HS-5 (cell line): Measurements from ENCODE around the gene VWA2.

ENCODE experiments used
- DNase-seq: peaks from one replicate; pipeline ENCODE4 v3.0.0-alpha.2; 2012; ENCODE audit warnings: low read depth

Gene VWA2

GRCh38 chr10:114278140-114278883, 39.3 kb downstream of the VWA2 start:
- DNase-seq = no peak

DNA sequence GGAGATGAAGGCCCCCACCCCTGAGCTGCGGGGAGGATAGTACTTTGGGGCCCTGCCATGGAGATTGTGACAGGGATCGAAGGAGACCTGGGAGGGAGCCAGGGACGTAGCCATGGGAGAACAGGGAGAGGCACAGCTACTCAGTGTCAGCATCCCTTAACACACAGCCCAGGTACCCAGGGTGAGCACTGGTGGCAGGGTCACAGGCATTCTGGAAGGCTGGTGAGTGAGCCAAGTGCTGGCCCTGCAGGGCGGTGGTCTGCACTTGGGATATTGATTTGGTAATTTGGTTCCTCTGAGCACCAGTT, 39.8 kb downstream of the VWA2 start:
- DNase-seq = no peak

- no peak for DNase-seq
Observed at GRCh38 chr10:114279289-114279688, 40.2 kb downstream of the VWA2 start.

DNA sequence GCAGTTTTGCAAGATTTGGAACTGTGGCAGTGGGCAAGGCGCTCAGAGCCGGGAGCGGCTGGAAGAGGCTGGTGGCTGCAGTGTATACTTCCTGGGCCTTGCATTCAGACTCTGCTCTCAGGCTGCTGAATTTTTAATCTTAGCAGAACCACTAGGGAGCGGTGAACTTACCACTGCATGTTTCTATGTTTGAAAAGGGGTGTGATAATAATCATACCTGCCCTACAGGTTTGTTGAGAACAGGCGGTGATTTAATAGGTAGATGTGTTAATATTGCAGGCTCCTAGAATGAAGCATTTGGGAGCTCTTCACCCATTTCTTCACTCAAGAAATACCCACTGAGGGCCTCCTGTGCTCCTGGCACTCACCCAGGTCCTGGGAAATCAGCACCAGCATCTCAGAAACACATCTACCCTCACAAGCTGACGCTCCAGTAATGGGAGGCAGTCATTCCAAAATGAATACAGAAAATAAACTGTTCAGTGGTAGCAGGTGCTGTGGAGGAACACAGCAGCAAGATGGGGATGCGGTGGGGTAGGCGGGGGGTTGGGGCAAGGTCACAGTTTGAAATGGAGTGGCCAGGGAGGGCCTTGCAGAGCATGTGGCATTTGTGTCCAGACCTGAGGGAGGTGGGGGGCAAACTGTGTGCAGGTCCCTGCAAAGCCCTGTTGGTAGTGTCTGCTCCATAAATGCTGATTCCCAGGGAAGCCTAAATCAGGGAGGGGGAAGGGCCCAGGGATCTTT, 41.0 kb downstream of the VWA2 start:
- DNase-seq = no peak

- no peak for DNase-seq
Observed at GRCh38 chr10:114281006-114281405, 42.0 kb downstream of the VWA2 start.

- DNase-seq = no peak
Observed at GRCh38 chr10:114281461-114281860, 42.4 kb downstream of the VWA2 start.

DNA sequence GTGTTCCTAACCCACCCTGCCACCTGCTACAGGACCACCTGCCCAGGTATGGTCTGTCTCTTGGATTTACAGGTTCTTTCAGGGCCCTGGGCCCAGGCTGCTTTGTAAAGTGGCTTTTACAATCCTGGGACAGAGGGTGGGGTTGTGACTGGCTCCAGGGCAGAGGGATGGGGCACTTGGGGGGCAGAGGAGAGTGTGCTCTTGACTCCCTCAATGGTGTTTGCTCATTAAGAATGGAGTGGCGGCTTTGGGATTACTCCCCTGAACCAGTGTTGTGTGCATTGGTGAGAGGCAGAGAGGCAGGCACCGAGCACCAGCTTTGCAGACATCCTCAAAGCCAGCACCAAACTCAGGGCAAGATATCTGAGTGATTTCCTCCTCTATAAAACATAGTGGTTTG, 43.5 kb downstream of the VWA2 start:
- no peak for DNase-seq

- no peak for DNase-seq
Observed at GRCh38 chr10:114283091-114283490, 44.0 kb downstream of the VWA2 start.

DNA sequence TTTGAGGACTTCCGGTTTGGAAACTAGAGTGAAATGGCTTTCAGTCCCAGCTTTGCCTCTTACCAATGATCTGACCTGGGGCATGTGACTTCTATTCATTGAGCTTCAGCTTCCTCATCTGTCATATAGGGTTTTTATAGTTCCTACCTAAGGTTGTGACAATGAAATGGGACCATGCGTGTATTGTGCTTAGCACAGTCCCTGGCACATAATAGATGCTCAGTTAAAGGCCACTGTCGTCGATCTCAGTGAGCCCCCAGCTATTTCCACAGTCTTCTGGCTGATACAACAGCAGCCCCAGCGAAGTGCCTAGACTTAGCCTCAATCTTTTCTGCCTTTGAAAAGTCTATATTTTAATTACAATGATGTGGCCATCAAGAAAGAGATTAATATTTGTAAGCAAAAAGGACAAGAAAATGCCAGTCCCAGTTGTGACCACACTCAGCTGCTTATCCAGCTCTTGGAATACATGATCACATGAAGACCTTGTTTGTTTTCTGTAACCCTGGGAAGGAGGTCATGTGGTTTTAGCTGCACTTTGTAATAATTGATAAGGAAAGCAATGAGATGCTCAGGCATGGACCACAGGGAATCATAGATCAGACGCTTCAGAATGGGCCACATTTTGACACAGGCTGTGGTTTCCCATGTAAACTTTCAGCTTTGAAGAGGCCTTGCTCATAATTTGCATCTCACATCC, 44.6 kb downstream of the VWA2 start:
- no peak for DNase-seq

GRCh38 chr10:114284346-114285071, 45.5 kb downstream of the VWA2 start:
- no peak for DNase-seq

DNA sequence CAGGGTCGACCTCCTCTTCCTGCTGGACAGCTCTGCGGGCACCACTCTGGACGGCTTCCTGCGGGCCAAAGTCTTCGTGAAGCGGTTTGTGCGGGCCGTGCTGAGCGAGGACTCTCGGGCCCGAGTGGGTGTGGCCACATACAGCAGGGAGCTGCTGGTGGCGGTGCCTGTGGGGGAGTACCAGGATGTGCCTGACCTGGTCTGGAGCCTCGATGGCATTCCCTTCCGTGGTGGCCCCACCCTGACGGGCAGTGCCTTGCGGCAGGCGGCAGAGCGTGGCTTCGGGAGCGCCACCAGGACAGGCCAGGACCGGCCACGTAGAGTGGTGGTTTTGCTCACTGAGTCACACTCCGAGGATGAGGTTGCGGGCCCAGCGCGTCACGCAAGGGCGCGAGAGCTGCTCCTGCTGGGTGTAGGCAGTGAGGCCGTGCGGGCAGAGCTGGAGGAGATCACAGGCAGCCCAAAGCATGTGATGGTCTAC, 46.9 kb downstream of the VWA2 start:
- no peak for DNase-seq

- DNase-seq = no peak
Observed at GRCh38 chr10:114286921-114287320, 47.9 kb downstream of the VWA2 start.

DNA sequence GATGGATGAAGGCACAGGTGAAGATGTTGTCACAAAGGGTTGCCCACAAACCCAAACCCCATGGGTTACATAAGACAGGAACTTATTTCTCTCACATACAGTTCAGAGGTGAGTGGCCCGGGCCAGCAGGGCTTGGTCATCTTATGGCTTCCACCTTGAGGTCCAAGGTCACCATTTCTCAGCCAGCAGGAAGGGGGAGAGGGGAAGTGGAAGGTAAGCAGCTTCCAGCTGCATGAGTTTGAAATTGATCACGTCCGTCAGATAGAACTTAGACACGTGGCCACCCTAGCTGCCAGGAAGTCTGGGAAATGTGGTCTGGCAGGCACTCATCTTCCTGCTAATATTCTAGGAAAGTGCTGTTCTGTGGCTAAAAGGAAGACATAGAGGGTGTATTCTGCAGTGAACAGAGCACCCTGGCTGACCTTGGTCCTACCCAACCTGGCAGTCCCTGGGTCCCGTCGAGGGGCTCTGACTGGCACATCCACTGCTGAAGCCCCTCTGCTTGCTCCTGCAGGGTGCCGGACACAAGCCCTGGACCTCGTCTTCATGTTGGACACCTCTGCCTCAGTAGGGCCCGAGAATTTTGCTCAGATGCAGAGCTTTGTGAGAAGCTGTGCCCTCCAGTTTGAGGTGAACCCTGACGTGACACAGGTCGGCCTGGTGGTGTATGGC, 49.5 kb downstream of the VWA2 start:
- DNase-seq = no peak

DNA sequence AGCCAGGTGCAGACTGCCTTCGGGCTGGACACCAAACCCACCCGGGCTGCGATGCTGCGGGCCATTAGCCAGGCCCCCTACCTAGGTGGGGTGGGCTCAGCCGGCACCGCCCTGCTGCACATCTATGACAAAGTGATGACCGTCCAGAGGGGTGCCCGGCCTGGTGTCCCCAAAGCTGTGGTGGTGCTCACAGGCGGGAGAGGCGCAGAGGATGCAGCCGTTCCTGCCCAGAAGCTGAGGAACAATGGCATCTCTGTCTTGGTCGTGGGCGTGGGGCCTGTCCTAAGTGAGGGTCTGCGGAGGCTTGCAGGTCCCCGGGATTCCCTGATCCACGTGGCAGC, 50.0 kb downstream of the VWA2 start:
- DNase-seq = no peak

DNA sequence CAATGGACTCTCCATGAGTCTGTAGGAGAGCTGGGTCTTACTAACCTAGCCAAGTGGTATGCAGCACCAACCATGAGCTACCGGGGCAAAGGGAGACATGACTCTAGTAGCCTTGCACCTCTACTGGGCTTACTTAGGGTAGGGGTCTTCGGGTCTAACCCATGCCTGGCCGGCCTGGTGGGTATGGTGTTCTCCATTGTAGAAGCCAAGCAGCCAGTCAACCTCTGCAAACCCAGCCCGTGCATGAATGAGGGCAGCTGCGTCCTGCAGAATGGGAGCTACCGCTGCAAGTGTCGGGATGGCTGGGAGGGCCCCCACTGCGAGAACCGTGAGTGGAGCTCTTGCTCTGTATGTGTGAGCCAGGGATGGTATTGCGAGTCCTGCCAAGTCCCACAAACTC, 51.0 kb downstream of the VWA2 start:
- no peak for DNase-seq

DNA sequence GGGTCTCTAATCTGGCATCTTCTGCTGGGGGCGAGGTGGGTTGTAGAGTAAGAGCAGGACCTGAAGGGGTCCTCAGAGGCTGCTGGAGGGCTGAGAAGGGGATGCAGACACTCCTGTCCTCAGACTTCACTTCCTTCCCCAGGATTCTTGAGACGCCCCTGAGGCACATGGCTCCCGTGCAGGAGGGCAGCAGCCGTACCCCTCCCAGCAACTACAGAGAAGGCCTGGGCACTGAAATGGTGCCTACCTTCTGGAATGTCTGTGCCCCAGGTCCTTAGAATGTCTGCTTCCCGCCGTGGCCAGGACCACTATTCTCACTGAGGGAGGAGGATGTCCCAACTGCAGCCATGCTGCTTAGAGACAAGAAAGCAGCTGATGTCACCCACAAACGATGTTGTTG, 52.0 kb downstream of the VWA2 start:
- no peak for DNase-seq

- DNase-seq = no peak
Observed at GRCh38 chr10:114291516-114291915, 52.5 kb downstream of the VWA2 start.

DNA sequence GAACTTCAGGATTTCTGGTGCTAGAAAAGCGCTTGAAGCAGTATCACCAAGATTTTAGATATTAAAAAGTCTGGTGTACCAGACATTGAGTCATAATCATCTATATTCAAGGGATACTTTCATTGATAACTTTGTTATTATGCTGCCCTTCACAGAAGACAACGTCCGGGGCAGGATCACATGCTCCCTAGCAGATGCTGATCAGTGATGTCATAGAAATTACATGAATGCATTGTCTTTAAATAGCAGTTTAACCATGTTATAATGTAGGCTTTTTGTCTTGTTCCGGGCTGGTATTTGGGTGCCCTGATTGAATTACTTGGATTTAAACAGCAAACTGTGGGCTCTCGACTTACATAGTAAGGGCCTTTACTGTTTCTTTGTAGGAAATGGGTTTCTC, 54.0 kb downstream of the VWA2 start:
- DNase-seq = no peak

- no peak for DNase-seq
Observed at GRCh38 chr10:114294549-114294948, 55.5 kb downstream of the VWA2 start.

DNA sequence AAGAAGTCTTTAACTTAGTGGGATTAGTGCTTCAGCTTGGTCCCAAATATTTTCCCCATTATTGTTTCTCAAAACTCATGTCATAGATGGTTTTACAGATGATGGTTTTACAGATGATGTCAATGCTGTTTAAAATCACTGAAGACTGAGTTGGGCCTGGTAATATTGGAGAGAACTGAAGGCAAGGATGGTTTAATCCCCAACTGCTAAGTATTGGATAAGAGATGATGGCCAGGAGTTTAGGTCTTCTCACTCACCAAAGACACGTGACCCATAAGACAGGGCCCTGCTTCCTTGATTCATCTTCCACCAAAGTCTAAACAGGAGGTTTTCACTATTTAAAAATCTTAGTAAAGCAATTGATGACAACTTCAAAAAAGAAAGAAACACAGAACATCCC, 56.3 kb downstream of the VWA2 start:
- DNase-seq = no peak

DNA sequence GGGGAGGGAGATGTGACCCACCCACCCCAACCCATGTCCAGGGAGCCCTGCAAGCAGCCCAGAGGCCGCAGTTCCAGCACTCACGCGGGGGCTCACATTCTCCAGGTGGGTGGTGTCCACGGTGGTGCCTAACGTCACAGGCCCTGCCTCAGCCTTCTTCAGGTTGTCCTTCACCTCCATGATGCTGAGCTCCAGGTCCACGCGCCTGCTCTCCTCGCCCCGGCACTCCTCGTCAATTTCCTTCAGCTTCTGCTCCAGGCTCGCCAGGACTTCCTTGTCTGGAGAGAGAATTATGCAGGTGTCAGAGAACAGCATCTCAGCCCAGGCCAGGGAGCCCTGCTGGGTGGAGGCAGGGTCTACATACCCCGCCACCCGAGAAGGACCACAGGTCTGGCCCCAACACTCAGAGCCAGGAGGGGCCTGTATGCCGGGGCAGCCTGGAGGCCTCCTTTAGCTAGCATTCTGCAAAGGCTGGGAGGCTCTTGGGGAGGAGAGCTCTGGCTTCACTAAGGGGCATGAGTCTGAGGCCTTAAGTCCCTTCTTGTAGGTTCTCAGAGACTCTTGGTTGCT, 58.2 kb downstream of the VWA2 start:
- DNase-seq = no peak
